ENCODE results near the gene MTHFD1.
A peak's percentile ranks its signal among the peaks of the same experiment; 100 is the strongest.

The MTHFD1 gene

DNA sequence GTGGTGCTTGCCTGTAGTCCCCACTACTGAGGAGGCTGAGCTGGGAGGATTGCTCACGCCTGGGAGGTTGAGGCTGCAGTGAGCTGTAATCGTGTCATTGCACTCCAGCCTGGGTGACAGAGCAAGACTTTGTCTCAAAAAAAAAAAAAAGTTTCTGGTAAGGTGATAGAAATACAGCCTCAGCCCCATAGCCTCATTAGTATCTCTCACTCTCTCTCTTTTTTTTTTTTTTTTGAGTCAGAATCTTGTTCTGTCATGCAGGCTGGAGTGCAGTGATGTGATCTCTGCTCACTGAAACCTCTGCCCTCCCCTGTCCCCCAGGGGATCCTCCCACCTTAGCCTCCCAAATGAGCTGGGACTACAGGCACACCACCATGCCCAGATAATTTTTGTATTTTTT lies 19.2 kb downstream of the MTHFD1 start:
- no peak for DNase-seq

GRCh38 chr14:64409126-64409920 lies 21.2 kb downstream of the MTHFD1 start:
- peak in 1 of 4 experiments; percentile 11 for DNase-seq

GRCh38 chr14:64410084-64410774 lies 22.1 kb downstream of the MTHFD1 start:
- peak; percentile 45 to 70 (median 67) for DNase-seq

DNA sequence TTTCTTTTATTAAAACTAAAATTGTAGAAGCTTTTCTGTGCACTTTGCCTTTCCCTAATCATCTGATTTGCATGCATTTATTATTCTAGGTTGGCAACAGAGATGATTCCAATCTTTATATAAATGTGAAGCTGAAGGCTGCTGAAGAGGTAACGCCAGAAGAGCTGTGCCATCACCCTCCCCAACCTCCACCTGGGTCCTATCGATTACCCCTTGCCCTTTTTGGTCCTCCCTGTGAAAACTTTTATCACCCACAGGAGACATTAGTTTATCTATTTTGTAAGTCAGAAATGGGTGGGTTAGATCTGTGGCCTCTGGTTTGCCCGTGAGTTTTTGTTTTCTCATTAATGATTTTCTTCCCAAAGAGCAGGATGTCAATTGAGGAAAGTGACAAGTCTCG lies 22.8 kb downstream of the MTHFD1 start:
- DNase-seq: no peak

DNA sequence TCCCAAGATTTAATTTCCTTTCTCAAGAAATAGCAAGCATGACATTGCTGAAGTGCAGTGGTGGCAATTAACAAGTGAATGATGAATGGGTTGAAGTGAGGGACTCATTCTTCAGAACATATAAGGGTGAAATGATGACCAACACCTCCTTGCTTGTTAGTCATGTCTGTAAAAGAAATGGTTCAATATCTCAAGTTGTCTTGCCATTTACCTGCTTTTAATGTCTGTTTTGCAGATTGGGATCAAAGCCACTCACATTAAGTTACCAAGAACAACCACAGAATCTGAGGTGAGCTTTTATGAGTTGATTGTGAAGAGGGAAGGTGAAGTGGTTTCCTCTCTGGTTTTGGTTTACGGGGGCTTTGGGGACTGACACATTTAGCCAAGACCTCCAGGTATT lies 24.1 kb downstream of the MTHFD1 start:
- DNase-seq: no peak

- DNase-seq: peak in 1 of 4 experiments; percentile 14
These were observed 28.3 kb downstream of the MTHFD1 start for GRCh38 chr14:64416348-64416932.

GRCh38 chr14:64417055-64417770 lies 29.1 kb downstream of the MTHFD1 start:
- DNase-seq: peak; percentile 61 to 91 (median 80)

DNA sequence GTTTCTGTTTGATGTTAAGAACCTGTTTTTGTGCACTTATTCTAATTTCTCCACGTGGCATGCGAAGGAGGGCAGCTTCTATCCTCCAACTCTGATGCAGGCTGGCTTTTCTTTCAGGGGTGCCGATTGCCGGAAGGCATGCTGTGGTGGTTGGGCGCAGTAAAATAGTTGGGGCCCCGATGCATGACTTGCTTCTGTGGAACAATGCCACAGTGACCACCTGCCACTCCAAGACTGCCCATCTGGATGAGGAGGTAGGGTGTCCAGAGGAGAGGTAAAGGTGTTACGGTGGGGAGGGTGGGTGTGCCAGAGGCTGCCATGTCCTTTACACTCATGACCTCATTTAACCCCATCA lies 29.6 kb downstream of the MTHFD1 start:
- no peak for DNase-seq

GRCh38 chr14:64419003-64419402 lies 30.9 kb downstream of the MTHFD1 start:
- DNase-seq: no peak

- no peak for DNase-seq
These were observed 33.0 kb downstream of the MTHFD1 start for GRCh38 chr14:64421166-64421565.

GRCh38 chr14:64422005-64422404 lies 33.9 kb downstream of the MTHFD1 start:
- DNase-seq: no peak

DNA sequence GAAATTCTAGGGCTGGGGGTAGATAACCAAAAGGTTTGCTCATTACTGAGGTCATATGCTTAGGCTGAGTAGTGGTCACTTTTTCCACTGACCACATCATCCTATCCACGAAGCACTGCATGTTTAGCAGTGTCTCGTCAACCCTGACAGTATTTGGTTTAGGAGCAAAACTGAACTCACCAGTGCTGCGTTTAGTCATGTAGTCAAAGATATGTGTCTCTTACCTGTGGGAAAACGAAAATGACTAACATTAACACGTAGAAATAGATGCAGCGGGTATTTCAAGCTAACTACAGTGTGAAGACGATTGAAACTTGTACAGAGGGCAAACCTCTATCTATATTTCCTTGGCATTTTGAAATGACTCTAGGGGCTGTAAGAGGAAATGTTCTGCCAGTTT lies 34.6 kb downstream of the MTHFD1 start:
- no peak for DNase-seq

- peak in 3 of 4 experiments; percentile 10 to 23 (median 10) for DNase-seq
These were observed 35.8 kb downstream of the MTHFD1 start for GRCh38 chr14:64423987-64424386.

DNA sequence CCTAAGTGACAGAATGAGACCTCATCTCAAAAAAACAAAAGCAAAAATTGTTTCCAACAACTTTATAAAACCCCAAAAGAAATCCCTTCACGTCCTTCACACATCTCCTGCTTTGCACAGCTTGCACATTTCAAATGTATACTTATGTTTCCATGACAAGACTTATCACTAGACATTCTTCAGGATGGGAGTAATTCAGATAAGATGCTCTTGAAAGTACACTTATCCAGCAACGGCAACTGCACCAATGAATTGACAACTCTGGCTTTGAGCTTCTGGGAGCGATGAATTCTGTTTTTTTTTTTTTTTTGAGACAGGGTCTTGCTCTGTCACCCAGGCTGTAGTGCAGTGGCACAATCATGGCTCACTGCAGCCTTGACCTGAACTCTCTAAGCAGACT lies 46.4 kb downstream of the MTHFD1 start:
- no peak for DNase-seq

DNA sequence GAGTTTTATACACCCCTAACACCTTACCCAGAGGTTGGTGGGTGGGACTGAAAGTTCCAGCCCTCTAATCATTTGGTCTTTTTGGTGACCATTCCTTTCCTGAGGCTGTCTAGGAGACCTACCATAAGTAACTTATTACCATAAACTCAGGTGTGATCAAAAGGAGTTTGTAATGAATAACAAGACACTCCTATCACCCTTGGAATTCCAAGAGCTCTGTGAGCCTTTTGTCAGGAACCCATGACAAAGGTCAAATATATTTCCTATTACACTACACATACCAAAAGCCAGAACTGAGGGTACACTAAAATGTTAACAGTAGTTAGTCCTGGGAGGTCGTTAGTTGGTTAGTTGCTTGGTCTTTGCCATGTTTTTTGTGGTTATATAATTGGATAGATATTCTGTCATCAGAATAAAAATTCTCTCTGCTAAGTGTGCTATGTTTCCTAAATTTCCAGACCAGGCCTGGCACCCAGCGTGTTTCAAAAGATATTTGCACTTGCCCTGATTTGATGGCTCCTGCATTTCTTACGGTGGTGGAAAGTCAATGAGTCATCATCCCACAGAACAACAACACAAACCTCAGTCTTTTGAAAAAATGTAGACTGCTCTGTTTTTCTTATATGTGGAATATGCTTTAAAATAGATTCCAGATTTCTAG lies 50.2 kb downstream of the MTHFD1 start:
- DNase-seq: peak in 1 of 4 experiments; percentile 8

- DNase-seq: no peak
These were observed 51.0 kb downstream of the MTHFD1 start for GRCh38 chr14:64439141-64439540.

GRCh38 chr14:64440494-64440893 lies 52.3 kb downstream of the MTHFD1 start:
- peak in 1 of 4 experiments; percentile 18 for DNase-seq

GRCh38 chr14:64442300-64442988 lies 54.3 kb downstream of the MTHFD1 start:
- no peak for DNase-seq

GRCh38 chr14:64444140-64444539 lies 56.0 kb downstream of the MTHFD1 start:
- DNase-seq: no peak

DNA sequence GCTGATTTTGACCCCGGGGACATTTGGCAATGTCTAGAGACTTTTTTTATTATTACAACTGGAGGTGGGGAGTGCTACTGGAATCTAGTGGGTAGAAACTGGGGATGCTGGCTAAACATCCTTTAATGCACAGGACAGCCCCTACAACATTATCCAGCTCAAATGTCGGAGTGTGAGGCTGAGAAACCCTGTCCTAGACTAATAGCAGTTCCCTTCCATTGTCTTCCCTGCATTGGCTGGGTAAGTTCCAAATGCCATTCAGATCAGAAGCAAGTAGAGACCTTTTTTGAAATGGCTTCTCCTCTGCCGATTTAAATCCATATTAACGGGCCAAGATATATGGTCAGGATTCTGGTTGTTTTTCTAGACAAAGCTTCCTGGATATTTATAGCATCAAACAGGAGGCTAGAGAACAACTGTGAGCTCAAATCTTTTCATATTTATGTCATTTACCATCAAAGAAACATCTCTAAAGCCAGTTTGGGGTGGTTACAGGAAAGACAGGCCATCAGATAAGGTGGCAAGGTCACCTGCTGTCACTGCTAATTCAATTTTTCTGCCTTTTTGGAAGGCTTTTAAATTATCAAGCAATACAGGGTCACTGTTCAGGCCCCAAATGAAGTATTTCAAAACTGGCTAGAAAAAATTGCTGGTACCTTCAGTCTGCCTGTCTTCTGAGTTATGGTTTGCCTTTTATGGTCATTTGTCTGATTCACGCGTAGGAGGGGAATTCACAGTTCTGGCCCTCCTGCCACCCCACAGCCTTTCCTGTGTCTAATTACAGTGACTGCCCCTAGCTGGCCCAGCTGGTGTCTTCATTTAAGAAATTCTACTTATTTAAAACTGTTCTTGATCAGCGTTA lies 57.1 kb downstream of the MTHFD1 start:
- DNase-seq: peak; percentile 41 to 77 (median 72)

Data from suppressor macrophage (primary cell).